ENCODE data around the gene NEU4. TPM values are rescaled to one million over a fixed set of nuclear protein-coding genes. Genes with fewer than 3 reads are reported as not detected.
"Not testable (repeated sequence)": the region's sequence is repeated elsewhere in the genome, so short reads cannot be mapped to it uniquely, and the experiment has no call there.

Gene NEU4
- total and polyA plus RNA-seq, 2 donors (not counting 1 experiment from before 2014, with no cell fraction given), result not detected

GRCh38 chr2:241827394-241827793 lies 18.4 kb downstream of the NEU4 start:
- H2AFZ ChIP-seq (ENCODE audit: low read length), result no peak overlapping the region
- TF ChIP-seq EZH2 (IDR thresholded peaks at IDR 0.05; ENCODE audit: low read length, missing control alignments), result no peak
- no peak for TF ChIP-seq CTCF (conservative IDR thresholded peaks at IDR 0.05 in 1 of 2, IDR thresholded peaks at IDR 0.05 in 1 of 2; ENCODE audit: low read depth in 1 of 2, low read length in 2 of 2)
- no peak for DNase-seq (ENCODE audit: low read depth in 2 of 2)

GRCh38 chr2:241833101-241833663 lies 24.2 kb downstream of the NEU4 start:
- Histone ChIP-seq H4K20me1 (ENCODE audit: control insufficient read depth, extremely low read depth, insufficient read depth, low read length) (no peaks in the 10 kb centered on the region), H3K4me1 (ENCODE audit: control insufficient read depth, extremely low read depth, insufficient read depth, low read length) (no peaks in the 10 kb centered on the region), H3K36me3 (ENCODE audit: control insufficient read depth, insufficient read depth, low read length) (no peaks in the 10 kb centered on the region), H3K27me3 (ENCODE audit: control insufficient read depth, insufficient read depth, low read length) (no peaks in the 10 kb centered on the region), H3K4me3 (replicated peaks in 1 of 4; ENCODE audit: control extremely low read depth in 1 of 4, insufficient read depth in 1 of 4, low read depth in 3 of 4, low read length in 4 of 4) (no peak overlapping the region), H3K27ac (ENCODE audit: insufficient read depth, low read length) (no peak overlapping the region), H3K9ac (ENCODE audit: insufficient read depth, low read length) (no peak overlapping the region), H3K4me2 (ENCODE audit: extremely low read depth, insufficient read depth, low read length) (peak overlapping the region; percentile 8), H3K9me3 (ENCODE audit: control insufficient read depth, insufficient read depth, low read depth, low read length) (no peaks in the 10 kb centered on the region), H3K79me2 (ENCODE audit: control insufficient read depth, insufficient read depth, low read length) (no peaks in the 10 kb centered on the region), H2AFZ (ENCODE audit: low read length) (no peak overlapping the region)
- TF ChIP-seq EZH2 (IDR thresholded peaks at IDR 0.05; ENCODE audit: low read length, missing control alignments), result no peak
- no peak for TF ChIP-seq CTCF (conservative IDR thresholded peaks at IDR 0.05 in 1 of 2, IDR thresholded peaks at IDR 0.05 in 1 of 2; ENCODE audit: low read depth in 1 of 2, low read length in 2 of 2)
- DNase-seq (ENCODE audit: low read depth in 2 of 2), result peak; percentile 73 to 89

More at GRCh38 chr2:241827394-241827793, 18.4 kb downstream of the NEU4 start:
- no peak overlapping the region for H3K27ac ChIP-seq (ENCODE audit: insufficient read depth, low read length)
- H3K4me1 ChIP-seq (ENCODE audit: control insufficient read depth, extremely low read depth, insufficient read depth, low read length), result no peaks in the 10 kb centered on the region
- no peaks in the 10 kb centered on the region for H3K36me3 ChIP-seq (ENCODE audit: control insufficient read depth, insufficient read depth, low read length)
- no peaks in the 10 kb centered on the region for H3K9me3 ChIP-seq (ENCODE audit: control insufficient read depth, insufficient read depth, low read depth, low read length)
- no peak overlapping the region for H3K4me2 ChIP-seq (ENCODE audit: extremely low read depth, insufficient read depth, low read length)
- H3K27me3 ChIP-seq (ENCODE audit: control insufficient read depth, insufficient read depth, low read length), result no peaks in the 10 kb centered on the region
- H3K4me3 ChIP-seq (replicated peaks in 1 of 4; ENCODE audit: control extremely low read depth in 1 of 4, insufficient read depth in 1 of 4, low read depth in 3 of 4, low read length in 4 of 4), result no peak overlapping the region
- H3K79me2 ChIP-seq (ENCODE audit: control insufficient read depth, insufficient read depth, low read length), result no peaks in the 10 kb centered on the region
- H3K9ac ChIP-seq (ENCODE audit: insufficient read depth, low read length), result no peak overlapping the region
- no peaks in the 10 kb centered on the region for H4K20me1 ChIP-seq (ENCODE audit: control insufficient read depth, extremely low read depth, insufficient read depth, low read length)

GRCh38 chr2:241833756-241834526 lies 24.9 kb downstream of the NEU4 start:
- not testable (repeated sequence) for H3K4me2 ChIP-seq (ENCODE audit: extremely low read depth, insufficient read depth, low read length); DNase-seq (ENCODE audit: low read depth in 2 of 2); H3K27ac ChIP-seq (ENCODE audit: insufficient read depth, low read length); H3K9ac ChIP-seq (ENCODE audit: insufficient read depth, low read length); H3K79me2 ChIP-seq (ENCODE audit: control insufficient read depth, insufficient read depth, low read length); H2AFZ ChIP-seq (ENCODE audit: low read length); H3K4me1 ChIP-seq (ENCODE audit: control insufficient read depth, extremely low read depth, insufficient read depth, low read length); H4K20me1 ChIP-seq (ENCODE audit: control insufficient read depth, extremely low read depth, insufficient read depth, low read length); H3K27me3 ChIP-seq (ENCODE audit: control insufficient read depth, insufficient read depth, low read length); H3K36me3 ChIP-seq (ENCODE audit: control insufficient read depth, insufficient read depth, low read length); H3K9me3 ChIP-seq (ENCODE audit: control insufficient read depth, insufficient read depth, low read depth, low read length); H3K4me3 ChIP-seq (replicated peaks in 1 of 4; ENCODE audit: control extremely low read depth in 1 of 4, insufficient read depth in 1 of 4, low read depth in 3 of 4, low read length in 4 of 4)
